Stimulated activated CD8-positive, alpha-beta memory T cell treated with anti-CD3 and anti-CD28 coated beads, Interleukin-15, amount 100 ng/mL, for 4 hours (primary cell): ENCODE measurements around the gene CFAP100.

Source experiments
- DNase-seq, 2 donors: peaks; one replicate each; pipeline ENCODE4 v3.0.0-alpha.2; 2020; ENCODE audit warnings: low read depth in 2 of 2

The CFAP100 gene

DNA sequence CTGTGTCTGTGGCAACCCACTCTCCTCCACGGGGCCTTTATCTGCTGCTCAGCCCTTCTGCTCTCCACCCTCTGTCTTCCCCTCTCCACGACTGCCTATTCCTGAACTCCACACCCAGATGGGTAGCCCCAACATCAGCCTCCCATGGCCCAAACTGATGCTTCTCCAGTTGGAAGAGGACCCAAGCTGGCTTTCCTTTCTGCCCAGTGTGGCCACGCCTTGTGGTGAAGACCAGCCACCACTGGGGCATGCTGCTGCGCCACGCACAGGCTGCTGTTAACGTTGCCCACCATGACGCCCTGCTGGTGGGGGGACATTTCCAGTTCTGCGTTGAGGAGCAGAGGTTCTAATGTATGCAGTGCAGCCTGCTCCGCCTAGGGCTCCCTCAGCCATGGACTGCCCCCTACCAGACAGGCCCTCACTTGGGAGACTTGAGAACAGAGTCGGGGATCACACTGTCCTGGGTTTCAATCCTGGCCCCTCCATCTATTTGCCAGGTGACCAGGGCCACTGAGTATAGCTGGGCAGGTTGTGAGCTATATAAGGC lies 26.9 kb downstream of the CFAP100 start:
- no peak for DNase-seq

DNA sequence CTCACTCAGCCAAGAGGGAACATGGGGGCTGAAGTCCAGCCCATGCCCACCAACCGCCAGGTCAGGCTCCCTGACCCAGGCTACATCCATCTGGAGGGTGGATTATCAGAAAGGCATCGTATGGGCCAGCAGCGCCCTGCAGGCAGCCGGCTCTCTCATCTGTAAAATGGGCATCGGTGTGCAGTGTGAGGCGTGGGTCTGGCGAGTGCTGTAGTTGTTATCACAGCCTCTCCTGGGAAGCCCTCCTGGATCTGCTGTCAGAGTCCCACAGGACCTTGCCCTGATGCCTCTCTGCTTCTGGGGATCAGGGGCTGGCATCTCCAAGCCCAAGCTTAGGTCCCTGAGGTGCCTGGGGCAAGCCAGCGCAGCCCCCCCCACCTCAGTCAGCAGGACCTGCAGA lies 27.4 kb downstream of the CFAP100 start:
- DNase-seq = no peak

DNA sequence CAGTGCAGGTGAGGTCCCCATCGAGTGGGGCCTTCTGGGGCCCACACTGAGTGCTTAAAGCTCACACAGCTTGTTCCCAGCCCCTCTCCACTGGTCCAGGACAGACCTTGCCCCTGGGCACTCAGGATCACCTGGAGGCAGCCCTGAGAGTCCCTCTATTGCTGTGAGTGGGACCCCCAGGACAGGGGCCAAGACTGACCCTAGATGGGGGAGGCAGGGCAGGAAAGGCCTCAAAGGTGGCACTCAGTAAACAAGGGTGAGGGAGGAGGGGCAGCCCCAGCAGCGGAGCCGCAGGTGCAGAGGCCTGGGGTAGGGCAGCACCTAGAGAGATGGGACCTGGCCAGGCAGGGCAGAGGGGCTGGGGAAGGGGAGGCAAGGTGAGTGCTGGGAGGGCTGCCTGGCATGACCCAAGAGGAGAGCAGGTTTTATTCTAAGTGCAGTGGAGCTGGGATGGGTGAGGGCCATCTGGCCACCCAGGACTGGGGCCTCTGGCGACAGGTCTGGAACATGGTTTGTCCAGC lies 27.9 kb downstream of the CFAP100 start:
- DNase-seq = no peak

DNA sequence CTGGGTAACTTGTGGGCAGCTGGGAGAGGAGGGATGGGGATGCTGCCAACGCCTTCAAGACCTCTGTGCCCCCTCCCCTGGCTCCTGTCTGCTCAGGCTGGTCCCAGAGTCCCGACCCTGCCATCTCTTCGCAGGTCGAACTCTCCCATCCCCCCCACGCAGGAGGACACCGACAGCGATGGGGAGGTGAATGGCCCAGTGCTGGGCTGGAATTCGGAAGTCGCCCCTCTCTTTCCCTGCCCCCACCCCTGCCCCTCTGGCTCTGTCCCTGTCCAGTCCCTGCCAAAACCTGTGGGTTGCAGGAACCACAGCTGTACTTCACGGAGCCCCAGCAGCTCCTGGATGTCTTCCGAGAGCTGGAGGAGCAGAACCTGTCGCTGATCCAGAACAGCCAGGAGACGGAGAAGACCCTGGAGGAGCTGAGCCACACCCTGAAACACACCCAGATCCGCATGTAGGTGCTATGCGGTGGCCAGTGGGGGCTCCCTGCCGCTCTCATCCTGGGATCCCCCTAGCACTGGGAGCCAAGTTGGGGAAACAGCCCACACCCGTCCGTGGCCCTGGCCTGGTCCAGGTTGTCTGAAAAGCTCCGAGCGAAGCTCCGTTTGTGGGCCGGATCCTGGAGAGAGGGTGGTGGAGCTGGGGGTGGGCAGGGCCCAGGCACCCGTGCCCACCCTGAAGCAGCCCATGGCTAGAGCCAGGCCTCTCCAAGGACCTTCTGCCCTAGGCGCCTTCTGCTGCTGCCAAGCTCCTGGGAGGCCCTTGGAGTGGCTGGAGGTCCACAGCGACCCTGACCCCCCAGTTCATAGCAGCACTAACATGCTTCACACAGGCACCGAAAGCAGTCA lies 28.7 kb downstream of the CFAP100 start:
- no peak for DNase-seq

DNA sequence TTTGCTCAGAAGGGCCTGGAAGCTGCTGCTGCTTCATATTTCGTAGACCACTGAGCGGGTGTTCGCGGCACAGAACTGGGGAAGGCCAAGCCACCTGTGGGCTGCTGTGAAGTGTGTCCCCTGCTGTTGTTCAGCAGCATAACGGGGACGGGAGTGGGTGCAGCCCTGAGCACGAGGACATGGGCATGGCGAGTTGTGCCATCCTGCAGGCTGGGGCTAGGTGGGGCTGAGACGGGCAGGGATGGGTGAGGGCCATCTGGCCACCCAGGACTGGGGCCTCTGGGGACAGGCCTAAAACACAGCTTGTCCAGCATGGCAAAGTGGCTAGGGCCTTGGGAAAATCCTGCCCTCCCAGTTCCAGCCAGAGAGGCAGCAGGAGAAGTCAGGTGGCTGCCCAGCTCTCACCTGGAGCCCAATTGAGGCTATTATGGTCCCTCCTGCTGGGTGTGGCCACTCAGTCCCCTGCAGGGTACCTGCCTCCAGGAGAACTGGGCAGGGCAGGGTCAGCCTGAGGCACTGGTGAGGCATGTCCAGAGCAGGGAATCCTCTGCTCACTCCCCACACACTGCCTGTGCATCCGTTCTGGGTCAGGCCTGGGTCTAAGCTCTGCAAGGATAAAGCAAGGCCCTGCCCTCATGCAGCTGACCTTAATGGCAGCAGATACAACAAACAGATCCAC lies 29.5 kb downstream of the CFAP100 start:
- no peak for DNase-seq

DNA sequence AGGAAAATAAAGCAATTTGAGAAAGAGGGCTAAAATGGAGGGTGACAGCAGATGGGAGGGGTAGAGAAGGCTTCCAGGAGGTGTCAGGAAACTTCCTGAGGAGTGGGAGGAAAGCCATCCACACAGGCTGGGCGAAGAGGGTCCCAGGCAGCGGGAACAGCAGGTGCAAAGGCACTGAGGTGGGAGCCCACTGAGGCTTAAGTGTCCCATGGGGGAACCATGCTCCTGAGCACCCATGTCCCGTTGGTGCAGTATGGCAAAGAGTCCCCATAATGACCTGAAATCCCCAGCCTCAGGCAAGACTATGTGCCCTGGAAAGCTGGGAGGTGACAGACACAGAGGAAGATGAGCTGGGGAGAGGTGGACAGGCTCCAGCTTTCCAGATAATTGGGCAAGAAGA lies 30.0 kb downstream of the CFAP100 start:
- no peak for DNase-seq

DNA sequence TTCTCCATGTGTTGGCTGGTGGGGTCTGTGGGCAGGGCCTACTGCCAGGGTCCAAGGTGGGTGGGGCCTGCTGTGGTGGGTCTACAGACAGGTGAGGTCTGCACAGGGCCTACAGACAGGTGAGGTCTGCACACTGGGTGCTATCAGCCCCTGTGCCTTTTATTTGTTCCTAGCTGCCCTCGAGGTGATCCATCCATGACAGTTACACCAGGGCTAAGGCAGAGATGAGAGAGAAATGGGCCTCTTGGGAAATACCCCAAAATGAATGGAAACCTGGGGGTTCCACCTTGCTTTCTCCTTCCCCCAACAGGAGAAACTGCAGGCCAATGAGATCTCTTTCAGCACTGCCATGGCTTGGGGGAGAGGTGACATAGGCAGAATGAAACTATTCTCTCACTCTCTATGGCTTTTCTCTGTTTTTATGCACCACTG lies 36.4 kb downstream of the CFAP100 start:
- no peak for DNase-seq

DNA sequence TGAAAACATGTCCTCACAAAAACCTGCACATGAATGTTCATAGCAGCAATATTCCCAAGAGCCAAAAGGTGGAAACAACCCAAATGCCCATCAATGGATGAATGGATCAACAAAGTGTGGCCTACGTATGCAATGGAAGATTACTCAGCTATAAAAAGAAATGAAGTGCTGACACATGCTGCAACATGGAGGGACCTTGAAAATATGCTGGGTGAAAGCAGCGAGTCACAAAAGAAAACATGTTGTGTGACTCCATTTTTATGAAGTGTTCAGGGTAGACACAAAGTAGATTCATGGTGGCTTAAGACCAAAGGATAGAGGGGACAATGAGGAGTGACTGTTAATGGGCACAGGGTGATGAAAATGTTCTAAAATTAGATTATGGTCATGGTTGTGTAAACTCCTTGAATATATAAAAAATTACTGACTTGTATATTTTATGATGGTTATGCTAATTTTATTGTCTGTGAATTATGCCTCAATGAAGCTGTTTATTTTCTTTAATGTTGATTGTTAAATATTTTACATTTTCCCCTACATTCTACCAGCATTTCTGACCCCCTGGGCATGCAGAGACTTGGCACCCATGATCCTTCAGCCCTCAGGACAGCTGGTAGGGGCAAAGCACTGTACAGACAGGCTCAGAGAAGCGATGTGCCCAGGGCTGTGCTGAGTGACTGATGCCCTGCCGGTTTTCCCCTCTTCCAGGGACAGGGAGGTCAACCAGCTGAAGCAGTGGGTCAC lies 37.8 kb downstream of the CFAP100 start:
- DNase-seq = no peak

DNA sequence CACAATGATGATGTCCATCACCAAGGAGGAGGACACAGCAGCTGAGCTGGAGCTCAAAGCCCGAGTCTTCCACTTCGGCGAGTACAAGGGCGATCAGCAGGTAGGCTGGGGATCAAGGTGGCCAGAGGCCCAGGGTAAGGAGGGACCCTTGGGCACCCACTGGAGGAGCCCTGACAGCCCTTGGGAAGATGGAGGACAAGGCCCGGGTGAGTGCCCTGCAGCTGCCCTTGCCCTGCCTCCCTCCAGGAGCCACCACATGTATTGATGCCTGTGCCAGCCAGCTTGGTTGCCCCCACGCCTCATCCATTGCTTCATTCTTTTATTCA lies 38.4 kb downstream of the CFAP100 start:
- DNase-seq = no peak

DNA sequence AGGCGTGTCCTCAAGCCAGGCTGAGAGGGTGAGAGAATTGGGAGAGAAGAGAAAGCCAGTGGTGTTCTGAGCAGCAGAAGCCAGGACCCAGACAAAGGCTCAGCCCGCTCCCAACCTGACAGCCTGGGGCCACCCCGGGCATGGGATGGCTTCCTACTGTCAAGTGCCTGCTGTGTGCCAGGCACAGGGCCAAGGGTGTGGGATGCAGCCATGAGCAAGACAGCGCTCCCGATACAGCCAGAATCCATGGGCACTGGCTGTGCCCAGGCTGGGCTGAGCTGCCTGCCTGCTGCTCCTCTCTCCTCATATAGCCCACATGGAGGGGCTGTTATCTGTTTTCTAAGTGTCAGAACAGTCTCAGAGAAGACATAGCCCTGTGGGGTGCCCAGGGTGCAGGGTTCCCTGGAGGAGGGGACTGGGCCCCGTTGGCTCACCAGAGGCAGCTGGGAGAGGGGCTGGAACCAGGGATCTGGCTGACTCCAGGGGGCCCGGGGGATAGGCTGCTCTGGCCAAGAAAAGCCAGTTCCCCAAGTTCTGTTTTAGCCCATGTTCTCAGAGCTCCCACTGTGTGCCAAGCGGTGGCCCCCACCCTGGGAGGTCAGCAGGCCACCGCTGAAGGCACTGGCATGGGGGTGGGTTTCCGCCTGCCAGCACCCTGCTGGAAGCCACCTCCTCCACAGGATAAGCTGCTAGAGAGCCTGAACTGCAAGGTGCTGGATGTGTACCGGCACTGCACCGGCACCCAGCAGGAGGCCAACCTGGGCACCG lies 39.0 kb downstream of the CFAP100 start:
- no peak for DNase-seq

DNA sequence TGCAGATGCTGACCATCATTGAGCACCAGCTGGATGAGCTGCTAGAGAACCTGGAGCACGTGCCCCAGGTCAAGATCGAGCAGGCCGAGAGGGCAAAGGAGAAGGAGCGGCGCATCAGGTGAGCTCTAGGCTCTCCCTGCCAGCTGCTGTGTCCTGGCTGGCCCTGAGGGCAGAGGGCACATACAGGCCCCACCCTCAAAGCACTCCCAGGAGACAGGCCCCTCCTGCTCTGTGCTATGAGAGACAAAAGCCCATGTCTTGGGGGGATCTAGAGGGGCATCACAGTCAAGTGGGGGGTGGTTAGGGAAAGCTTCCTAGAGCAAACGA lies 39.5 kb downstream of the CFAP100 start:
- DNase-seq = no peak

DNA sequence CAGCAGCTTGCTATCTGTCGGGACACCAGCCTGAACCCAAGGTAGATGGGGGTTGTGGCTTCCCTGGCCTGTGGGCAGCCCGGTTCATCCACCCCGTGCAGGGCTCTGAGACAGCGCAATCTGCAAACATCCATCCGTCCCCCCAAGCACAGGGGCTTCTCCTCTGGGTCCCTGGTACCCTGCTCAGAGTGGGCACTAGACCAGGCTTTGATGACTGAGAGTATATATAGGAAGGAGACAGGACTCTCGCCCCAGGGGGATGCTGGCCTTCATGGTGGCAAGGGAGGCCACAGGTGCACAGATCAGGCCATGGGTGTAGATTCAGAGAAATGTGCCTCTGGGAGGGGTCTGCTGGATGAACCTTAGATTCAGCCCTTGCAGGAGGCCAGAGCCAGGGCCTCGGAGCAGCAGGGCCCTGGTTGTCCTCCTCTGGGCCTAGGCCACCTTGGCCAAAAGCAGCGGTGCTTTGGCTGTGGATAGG lies 40.3 kb downstream of the CFAP100 start:
- DNase-seq = no peak

DNA sequence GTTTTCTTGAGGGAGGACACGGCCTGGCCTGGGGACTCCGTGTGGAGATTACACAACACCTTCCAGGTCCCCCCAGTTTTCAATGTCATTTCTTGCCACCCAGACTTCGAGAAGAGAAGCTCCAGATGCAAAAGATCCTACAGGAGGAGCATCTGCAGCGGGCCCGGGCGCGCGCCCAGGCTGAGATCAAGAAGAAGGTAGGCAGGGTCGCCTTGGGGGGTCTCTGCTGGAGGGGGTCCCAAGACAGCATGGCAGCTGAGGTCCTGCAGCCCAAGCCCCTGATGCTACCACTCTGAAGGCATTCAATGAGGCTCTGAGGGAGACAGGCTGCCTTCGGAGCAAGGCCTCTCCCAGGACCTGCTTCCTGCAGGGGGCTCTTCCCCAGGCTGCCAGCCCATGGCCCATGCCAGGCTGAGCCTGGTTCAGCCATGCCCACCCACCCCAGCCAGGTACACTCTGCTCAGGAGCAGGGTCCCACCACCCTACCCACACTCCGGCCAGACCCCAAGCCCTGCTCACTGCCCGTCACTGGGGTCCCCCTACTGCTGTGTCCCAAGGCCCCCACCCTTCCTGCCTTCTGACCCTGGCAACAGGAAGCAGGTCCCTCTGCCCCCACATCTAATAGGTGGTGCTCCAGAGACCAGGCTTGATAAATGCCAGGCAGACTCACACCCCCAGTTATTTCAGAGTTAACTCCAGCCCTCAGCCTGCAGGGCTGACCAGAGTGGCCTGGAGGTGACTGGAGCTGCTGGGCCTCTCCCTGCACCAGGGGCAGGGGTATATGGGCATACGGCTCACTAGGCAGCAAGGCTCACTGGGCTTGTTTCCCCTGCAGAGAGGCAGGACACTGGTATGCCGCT lies 41.0 kb downstream of the CFAP100 start:
- DNase-seq = no peak

DNA sequence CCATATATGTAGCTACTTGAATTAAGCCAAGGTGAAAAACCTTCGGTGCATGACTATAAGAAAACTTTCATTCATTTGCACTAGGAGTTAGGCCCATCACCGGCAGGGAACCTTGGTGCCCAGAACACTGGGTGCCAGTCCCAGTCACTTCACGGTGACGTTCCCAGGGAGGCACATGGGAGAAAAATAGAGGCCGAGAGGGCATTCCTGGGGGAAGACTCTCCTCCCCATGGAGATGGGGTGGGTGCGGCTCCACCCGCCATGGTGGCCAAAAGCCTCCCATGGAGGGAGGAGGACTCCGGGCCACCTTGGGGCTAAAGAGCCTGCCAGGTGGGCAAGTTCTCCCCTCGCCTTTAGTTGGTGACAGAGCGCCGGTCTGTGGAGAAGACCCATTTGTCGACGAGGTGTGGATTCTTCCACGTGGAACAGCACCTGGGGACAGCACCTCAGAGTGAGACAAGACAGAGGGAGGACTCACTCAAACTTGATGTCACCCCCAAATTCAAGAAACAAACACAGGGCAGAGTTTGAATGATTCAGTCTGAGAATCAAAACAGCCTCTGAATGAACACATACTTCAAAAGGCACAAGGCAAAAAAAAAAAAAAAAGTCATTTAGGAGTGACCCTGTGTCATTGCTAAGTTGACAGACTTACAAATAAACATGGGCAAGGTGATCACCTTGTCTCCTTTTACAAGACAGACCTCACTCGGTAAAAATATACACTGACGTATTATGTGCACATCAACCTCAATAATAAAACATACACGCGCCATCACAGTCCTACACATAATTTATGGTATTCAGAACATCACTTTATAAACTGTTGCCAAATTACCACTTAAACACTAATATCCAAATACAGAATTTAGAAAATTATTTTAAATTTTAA lies 42.4 kb downstream of the CFAP100 start:
- DNase-seq = no peak

DNA sequence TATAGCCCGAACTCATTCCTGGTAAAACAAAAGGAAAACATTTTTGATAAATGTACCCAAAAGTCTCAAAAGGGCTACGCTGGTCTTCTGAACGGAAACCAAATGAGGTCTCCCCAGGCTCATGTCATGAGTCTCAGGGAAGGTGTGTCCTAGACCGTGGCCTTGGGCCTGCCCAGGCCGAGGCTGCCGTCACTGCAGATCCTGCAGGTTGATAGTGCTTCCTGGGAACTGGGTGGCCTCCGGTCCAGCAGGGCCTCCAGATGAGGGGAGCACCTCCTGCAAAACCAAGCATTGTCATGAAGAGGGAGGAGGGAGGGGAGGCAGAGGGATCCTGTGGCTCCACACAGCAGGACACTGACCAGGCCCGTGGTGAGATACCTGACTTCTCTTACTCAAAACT lies 43.5 kb downstream of the CFAP100 start:
- DNase-seq = no peak

DNA sequence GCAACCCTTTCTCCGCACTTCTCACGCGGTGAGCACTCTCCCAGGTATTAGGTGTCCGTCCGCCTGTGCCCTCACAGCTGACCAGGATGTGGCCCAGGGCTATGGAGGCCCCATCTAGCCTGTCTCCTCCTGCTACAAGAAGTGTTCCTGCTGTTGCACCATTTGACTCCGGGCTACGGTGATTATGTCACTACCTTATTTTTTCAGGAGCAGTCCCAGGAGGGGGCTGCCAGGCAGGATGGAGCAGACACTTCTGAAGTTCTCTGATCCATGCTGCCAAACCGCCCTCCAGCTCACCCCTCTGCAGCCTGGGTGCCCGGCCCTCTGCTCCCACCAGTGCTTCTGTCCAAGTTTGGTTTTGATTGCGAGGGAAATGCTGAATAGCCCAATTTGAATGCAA lies 44.0 kb downstream of the CFAP100 start:
- no peak for DNase-seq

DNA sequence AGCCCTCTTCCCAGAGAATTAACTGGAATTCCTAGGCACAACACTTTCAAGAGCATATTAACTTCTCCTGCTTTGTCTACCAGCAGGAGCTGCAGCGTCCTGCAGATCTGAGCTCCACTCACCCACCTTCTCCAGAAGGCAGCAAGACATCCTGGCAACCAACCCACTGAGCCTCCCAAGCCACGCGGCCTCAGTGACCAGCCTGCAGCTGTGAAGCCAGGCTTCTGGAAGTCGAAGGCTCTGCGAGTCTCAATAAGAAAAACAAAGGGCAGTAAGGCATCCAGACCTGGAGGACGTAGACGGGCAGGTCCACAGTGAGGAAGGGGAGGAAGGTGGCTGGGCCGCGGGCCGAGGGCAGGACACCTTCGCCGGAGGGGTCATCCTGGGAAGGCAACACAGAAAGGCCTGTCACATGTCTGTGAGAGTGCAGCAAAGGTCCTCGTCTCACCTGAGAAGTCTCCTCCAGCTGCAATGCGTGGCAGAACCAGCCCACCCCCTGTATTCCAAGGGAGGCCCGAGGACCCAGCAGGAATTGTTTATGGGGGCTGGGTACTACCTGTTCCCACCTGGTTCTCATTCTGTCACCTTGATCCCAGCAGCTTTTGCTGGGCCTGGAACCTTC lies 44.7 kb downstream of the CFAP100 start:
- no peak for DNase-seq

DNA sequence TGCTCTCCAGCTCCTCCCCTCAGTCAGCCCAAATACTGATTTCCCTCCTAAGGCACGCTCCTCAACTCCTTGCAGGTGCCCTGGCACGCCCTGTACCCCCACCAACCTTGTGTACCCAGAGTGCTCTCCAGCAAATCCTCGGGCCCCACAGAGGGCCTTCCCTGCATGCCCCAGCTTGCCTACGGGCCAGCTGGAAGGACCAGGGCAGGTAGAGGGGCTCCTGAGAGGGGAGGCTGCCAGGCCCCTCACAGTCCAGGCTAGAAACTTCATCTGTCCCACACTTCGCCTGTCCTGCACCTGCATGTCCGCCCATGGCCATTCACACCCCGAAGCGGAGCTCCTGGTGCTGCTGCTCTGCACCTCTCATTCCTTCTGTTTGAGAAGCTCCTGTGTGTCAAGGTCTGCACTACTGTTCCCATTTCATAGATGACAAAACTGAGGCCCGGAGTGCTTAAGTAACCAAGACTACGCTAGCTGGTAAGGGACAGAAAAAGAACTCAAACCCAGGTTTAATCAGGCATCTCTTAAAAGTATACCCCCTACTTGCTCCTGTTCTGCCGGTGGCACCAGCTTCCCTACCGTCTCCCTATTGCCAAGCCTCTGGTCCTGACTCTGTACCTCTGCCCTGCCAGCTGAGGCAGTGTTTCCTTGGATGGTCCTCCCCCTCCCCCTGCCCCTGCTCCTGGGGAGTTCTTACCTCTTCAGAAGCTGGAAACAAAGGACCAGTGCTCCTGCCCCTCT lies 45.4 kb downstream of the CFAP100 start:
- DNase-seq = no peak

DNA sequence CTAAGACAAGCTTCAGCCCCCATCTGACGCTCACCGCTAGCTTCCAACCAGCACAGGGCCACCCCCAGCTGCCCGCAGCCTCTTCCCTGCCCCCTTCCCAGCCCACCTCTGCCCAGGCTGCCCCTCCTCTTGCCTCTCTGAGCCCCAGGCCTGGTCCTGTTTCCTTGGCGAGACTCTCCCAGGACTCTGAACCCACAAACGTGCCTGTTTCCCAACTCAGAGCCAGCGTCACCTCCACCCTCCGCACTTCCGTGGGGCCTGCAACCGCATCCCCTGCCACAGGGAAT lies 45.9 kb downstream of the CFAP100 start:
- no peak for DNase-seq
